HG03520 (cell line): ENCODE data around the gene PKIB.
A peak's percentile ranks its signal among the peaks of the same experiment; 100 is the strongest.

Source experiments
- ATAC-seq: cut with Tn5 transposase; IDR thresholded peaks from one replicate; pipeline ENCODE4 v1.9.1; 2021; ENCODE audit warnings: mild to moderate bottlenecking, moderate library complexity; ENCODE audit not compliant: unreplicated experiment

PKIB gene

DNA sequence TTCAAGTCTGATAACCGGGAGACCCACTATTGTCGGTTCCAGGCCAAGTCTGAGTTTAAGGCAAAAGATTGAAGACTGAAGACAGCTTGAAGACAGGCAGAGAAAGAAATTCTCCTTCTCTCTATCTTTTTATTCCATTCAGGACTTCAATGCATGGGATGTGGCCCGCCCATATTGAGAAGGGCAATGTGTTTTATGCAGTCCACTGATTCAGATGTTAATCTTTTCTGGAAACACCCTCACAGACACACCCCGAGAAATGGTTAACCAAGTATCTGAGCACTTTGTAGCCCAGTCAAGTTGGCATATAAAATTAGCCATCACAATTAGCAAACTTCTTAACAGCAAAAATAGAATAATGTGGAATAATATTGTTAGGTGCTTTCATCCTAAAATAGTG lies 93.9 kb downstream of the PKIB start:
- ATAC-seq = no peak

DNA sequence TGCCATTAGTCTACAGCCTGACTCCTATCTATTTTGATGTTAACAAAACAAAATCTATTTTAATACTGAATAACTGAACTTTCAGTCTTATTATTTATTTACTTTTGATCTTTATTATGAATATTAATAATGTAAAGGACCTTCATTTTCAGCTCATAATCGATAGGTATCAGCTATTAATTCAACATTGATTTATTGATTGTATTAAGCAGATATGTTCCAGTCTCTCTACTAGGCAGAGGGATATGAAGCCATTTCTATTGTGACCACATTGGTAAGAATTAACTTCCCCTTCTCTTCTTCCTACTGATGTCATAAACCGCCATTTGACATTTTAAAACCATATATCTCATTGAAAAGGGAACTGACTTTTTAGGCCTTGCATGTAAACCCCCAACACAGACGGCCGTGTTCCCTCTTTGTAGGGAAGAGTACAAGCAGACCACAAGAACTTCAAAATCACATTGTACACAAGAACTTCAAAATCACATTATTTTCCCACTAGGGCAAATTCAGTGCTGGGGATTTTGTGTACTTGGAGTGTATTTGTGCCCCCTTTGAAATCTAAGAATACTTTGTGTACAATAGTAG lies 99.8 kb downstream of the PKIB start:
- ATAC-seq = peak; percentile 89

DNA sequence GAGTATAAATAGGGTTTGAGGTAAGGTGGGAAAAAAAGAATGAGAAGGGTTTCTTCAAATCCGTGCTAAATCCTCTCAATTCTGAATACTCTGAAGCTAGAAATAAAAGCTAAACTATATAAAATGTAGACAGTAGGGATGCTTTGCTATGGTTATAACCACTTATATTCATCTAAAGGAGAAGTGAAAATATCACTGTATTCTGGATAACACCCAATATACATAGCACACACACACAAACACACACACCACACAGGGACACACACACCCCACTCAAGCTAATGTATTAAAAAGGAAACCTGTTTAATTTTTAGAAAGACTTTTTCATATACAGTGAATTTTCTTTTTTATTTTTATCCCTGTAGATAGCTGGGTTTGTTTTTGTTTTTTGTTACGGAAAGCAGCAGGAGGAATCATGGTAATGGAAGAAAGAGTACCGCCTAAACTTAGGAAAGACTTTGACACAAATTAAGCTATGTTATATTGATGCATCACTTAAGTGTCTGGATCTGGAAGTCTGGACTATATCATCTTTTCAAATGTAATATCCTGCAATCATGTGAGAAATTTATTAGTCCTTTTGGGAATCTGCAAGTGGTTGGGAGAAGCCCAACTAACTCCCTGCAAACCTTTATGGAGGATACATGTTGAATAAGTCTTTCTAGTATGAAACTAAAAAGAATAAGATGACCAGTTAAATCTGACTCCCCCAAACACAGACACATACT lies 100.9 kb downstream of the PKIB start:
- ATAC-seq = no peak

DNA sequence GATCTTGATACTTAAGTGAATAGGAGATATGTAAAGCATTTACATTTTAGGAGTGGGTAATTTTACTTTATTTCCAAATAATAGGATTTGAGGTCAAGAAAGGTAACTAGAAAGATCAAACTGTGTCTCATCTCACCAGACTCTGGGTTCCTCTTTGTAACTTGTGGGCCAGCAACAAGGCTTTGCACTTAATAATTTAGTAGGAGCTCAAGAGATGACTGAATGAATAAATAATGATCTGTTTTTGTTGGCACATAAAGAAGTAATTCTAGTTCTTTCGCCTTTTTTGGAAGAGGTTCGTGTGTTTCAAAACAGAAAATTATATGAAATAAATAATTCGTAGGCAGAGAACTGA lies 101.9 kb downstream of the PKIB start:
- no peak for ATAC-seq

DNA sequence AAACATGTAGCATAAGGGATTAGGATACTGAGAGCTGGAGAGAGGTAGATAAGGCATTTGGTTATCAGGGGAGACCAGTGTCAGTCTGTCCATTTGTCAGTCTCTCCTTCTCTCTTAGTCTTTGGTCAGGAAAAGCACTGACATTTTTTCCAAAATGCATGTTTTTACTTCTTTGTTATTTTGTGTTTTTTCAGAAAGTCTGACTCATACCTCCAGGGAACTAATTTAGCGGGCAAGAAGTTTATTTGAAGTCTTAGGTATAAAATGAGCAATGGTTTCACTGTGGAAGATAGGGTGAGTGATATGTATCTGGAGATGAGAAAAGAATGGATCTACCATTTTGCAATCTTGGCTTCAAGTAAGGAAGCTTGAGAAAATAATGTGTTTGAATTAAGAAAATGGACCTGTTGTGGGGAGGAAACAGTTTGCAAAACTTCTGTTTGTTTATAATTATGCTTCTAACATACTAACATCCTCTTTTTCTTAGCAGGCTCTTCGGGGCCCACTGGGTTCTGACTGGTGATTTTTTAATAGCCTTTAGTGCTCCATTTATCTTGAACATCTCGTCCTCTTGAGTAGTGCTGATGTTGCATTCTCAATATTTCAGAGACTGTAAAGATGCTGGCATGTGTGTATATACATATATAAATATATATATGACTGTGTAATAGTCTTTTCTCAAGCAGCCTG lies 102.4 kb downstream of the PKIB start:
- ATAC-seq = no peak

DNA sequence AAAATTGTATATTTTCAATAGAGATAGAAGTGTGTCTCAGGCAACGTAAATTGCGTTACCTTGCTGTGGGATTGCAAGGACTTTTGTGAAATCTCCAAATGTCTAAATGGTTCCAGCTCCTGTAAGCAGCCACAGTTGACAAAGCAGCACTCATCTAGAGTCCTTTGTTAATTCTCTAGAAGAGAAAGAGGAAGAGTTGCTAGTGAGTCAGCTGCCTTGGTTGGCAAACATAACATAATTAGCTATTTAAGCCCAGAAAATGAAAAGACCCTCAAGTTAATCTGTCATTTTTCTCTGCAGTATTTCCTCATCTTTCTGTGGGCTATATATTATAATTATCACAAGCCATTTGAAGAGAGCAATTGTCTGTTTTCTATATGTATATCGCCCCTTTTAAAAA lies 102.9 kb downstream of the PKIB start:
- no peak for ATAC-seq

DNA sequence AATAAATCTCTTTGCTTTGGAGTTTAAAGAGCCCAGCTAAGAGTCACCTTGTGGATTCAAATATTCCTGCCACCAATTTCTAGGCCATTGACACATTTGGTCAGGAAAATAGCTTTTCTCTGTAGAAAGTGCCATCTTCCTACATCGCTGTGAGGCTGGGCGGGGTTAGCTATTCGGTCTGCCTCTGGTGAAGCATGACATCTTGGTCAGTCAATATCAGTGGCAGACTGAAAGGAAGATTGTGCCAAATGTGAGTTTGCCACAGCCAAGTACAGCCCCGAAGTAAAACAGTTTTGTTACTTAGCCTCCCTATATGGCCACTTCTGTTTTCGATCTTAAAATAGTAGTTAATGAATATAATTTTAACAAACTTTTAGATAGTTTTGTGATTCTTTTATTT lies 103.9 kb downstream of the PKIB start:
- no peak for ATAC-seq

DNA sequence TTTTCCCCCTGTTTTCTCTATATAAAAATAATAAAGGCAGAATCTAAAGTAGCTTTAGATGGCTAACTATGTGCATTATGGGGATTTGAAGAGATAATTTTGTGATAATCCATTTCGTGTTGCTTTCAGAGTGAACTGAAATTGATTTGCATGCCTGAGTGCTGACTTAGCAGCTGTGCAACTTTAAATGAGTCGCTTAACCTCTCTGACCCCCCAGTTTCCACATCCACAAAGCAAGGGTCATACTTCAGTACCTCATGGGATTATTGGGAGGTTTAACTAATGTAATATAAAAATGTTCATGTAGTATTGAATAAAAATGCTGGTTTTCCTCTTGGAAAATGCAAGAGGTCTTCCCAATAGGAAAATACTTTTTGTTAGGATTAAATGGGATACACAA lies 105.5 kb downstream of the PKIB start:
- ATAC-seq = no peak

DNA sequence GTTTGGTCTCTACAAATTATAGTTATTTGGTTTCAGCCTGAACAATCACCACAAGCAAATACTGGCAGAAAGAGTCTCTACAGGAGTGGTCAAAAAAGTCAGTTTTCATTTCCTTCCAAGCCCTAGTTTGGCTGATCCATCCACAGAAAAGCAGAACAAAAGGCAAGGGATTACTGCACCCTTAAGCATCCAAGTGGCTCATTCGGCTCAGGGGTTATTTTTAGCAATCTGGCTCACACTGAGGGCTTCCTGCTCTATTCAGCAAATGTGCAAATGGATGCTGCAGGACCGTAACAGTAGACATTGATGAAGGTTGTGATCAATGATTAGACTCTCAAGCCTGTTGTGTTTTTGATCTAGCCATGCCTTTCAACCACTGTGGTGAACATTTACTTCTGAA lies 107.1 kb downstream of the PKIB start:
- ATAC-seq = no peak

DNA sequence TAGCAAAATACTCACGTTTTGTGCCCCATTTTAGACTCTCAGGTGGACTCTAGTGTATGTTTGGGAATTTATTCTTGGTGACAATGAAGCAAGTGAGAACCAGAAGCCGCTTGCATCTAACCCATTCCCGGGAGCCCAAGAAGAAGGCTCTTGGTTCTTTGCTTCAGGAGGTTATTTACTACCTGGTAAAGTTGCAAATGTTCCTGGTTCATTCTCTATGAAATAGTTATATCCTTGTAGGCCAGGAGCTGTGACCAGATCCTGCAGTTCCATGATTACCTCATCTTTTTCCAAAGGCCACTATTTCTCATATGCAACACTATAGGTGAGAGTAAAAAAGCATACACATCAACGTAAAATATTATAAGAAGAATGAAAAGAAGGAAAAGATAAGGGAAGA lies 108.4 kb downstream of the PKIB start:
- ATAC-seq = no peak

DNA sequence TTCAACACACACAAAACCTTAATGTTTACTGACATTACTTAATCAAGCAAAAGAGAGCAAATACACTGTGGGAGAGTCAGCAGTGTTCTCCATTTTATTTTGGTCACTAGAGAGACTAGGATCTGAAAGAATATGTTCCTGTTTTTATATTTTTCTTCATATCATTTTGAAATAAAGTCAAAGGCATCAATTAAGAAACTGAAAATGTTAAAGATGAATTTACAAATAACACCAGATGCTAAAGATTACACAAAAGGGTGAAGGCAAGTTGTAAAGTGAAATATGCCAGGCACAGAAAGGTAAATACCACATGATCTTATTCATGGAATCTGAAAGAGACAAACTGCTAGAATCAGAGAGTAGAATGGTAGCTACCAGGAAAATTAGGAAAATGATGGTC lies 109.0 kb downstream of the PKIB start:
- ATAC-seq = no peak

DNA sequence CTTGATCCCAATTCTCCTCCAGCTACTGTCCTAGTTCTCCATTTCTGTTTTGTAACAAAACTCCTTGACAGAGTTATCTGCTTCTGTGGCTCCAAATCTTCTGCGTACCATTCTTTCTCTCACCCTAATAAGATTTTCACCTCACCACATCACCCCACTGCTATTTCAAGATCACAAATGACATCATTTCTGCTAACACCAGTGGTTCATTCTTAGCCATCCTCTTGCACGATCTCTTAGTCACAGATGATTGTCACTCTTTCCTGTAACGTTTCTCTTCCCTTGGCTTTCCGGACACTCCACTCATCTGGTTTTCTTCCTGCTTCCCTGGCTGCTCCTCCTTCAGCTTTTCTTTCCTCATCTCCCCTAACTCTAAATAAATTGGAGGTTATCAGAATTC lies 112.5 kb downstream of the PKIB start:
- ATAC-seq = no peak

DNA sequence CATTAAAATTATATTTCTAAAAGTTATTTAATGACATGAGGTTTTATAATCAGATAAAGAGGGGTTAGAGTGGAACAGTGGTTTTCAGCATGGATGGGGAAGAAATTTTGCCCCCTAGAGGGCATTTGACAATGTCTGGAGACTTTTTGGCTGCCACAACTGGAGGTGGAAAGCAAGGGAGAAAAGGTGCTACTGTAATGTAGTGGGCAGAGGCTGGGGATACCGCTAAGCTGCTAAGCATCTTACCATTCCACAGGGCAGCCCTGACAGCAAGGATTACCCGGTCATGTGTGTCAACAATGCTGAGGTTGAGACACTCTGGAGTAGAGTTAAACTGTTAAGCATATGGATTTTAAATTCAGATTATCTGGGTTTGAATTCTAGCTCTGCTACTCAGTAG lies 116.4 kb downstream of the PKIB start:
- ATAC-seq = no peak

DNA sequence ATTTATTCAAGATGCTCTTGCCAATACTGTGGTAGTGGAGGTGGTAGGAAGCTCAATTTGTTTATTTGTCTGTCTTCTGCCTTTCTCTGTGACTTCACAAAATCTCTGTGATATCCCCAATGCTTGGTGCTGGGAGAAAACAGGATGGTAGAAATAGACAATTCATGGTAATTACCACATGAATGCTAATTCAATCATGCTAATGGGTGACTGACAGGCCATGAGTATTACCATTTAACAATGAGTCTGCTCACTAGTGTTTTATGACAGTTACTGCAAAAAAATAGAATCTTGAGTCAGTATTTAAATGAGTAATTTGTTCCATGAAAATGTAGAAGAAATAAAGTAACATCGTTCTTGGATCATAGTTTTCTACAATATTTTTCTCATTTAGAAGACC lies 117.0 kb downstream of the PKIB start:
- no peak for ATAC-seq

DNA sequence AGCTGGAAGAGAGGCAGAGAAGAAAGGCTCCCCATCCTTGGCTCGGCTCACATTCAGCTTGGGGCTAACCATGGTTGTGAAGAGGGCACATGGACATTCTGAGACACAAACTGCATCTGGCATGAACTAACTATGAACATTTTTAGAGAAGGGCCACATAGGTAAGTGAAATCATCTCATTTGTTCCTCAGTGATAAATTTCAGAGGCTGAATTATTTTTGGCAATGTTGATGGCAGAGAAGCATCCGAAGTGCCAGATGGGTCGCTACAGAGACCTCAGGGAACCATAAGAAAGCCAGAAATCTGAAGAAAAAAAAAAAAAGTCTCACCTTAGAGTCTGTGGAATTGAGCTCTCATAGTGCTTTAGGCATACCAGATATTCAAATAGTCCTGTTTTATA lies 120.1 kb downstream of the PKIB start:
- ATAC-seq = no peak

DNA sequence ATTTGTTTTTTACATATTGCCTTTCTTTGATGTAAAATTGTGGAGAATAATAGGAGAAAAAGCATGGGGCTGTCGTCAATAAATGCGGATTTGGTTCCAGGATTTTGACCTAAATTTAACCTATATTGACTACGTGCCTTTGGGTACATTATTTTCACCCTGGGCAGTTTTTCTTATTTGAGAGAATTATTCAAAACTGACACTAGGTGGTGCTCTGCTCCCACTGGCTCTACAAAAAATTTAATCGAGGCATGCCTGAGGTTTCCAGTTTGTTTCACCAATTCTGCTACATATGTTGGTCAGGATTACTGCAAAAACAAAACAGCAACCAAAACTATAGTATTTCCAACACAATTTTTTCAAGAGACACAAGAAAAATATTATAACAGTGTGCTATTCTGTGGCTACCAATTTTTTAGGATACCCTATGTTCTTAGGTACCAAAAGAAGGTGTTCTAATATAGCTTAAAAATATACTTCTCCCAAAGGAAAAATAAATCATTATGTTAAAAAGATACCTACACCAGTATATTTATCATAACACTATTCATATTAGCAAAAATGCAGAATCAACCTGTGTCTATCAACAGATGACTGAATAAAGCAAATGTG lies 120.7 kb downstream of the PKIB start:
- peak; percentile 52 for ATAC-seq

DNA sequence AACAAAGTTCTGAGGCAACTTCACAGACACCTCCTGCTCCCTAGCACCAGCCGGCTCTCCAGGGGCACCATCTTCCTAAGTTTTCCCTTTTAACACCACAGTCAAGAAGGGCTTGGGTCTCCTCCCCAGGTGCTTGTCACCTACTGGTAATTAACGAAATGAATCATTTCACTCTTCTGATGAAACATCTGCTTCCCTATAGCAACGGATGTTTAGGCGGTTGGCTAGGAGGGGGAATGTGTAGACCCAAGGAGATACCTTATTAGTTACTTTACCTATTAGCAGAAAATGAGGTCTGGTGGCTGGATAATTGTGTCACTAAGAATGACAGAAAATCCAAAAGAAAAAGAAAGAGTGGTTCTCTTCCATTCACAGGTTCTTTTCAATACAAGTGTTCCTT lies 123.1 kb downstream of the PKIB start:
- peak; percentile 35 for ATAC-seq

DNA sequence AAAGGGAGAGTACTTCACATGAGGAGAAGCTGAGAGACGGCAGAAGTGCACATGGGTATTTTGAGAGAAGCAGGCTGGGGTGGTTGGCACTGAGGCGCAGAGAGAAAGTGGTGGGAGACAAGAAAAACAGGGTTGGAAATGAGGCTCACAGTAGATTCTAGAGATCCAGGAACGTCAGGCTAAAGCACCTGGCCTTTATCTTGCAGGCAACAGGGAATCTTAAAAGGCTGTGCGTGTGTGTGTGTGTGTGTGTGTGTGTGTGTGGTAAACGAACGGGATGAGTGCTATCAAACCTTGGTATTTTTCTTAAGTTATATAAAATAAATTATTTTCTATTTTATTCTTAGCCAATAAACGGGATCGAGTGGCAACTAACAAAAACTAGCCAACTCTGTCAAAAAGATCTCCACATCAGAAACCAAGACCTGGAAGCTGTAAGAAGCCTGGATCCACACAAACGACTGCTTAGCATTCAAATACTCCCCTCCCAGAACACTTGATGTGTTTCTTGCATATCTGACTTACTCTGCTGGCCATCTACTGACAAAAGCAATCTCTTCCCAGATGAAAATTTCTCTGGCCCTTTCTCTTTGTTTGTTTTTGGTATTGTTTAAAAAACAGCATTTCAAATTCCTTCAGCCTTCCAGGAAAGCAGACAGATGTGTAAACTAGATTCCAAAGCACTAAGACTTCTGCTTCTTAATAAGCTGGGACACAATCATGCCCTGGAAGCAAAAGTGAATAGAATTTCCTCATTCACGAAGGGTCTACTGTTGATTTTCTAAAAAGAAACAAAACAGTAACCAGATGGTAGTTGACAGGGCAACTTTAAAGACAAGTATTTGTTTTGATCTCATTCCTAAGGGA lies 124.6 kb downstream of the PKIB start:
- ATAC-seq = no peak

DNA sequence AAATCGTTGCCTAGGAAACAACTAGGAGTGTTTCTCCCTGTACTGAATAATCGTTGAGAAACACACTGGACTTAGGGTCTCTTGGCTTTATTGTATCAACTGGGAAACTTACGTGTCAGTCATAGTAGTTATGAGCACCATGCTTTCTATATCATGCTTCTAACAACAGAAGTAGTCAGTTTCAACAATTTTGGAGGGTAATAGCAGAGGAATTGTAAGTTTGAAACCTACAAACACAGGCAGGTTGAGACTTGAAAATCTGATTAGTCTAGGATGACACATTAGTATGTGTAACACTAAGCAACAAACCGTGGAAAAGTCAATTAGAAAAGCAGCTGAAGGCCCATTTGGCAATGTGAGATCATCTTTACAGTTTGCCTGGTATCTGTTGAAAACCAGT lies 125.4 kb downstream of the PKIB start:
- ATAC-seq = no peak

DNA sequence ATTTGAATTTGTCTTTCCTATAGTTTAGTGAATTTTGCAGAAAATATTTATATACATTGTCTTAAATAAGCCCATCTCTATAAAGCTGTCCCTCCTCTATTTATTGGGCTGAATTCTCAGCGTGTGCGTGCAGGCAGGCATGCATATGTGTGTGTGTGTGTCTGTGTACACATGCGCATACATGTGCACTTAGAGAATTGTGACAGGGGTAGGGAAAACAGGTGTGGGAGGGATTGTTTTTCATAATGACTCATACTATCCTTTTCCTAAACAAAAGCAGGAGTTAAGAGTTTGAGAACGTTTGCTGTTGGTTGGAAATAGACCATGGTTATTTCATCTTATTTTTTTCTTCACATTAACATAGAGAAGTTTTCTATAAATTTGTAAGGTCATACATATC lies 126.0 kb downstream of the PKIB start:
- ATAC-seq = no peak

DNA sequence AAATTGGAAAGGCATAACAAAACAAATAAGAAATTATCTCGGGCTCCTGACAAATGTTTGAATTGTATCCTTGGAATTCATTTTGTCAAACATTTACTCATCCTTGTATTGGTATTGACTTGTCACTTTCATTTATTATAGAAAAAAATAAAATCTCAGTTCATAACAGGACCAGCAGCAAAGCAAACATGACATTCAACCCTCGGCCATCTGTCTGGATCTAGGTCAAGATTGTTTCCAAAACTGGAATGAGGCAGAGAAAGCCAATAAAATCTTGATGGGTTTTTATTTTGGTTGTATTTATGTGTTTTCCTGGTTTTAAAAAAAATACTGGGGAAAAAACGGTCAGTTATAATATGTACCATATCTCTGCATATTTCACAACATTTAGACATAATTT lies 126.4 kb downstream of the PKIB start:
- ATAC-seq = no peak
